CD4-positive, alpha-beta T cell treated with Interleukin-15 for 1 hour (primary cell): ENCODE data around the gene GABRQ.

ENCODE experiments used
- DNase-seq: peaks from one replicate; pipeline ENCODE4 v3.0.0-alpha.2; 2020

GABRQ gene

GRCh38 chrX:152637649-152638442 is at the start of gene GABRQ:
Gene GABRQ (plus strand): TSS chrX:152637895. CDS start chrX:152638203, 308 bp downstream.
- no peak for DNase-seq

GRCh38 chrX:152588206-152588605 is 49.5 kb upstream of the GABRQ start:
- DNase-seq: no peak

GRCh38 chrX:152600853-152601633 is 36.7 kb upstream of the GABRQ start:
- DNase-seq: no peak

GRCh38 chrX:152601848-152602616 is 35.7 kb upstream of the GABRQ start:
- no peak for DNase-seq

GRCh38 chrX:152614791-152615190 is 22.9 kb upstream of the GABRQ start:
- no peak for DNase-seq

- no peak for DNase-seq
Observed at GRCh38 chrX:152619897-152620296, 17.8 kb upstream of the GABRQ start.

- no peak for DNase-seq
Observed at GRCh38 chrX:152632445-152633097, 5.1 kb upstream of the GABRQ start.

- no peak for DNase-seq
Observed at GRCh38 chrX:152635941-152636340, 1.8 kb upstream of the GABRQ start.

GRCh38 chrX:152638443-152638904 is 779 bp downstream of the GABRQ start:
- no peak for DNase-seq

- DNase-seq: no peak
Observed at GRCh38 chrX:152639426-152639825, 1.7 kb downstream of the GABRQ start.

- no peak for DNase-seq
Observed at GRCh38 chrX:152640034-152640818, 2.5 kb downstream of the GABRQ start.

GRCh38 chrX:152641256-152641875 is 3.7 kb downstream of the GABRQ start:
- DNase-seq: no peak

- no peak for DNase-seq
Observed at GRCh38 chrX:152641996-152642395, 4.3 kb downstream of the GABRQ start.

- no peak for DNase-seq
Observed at GRCh38 chrX:152642931-152643564, 5.4 kb downstream of the GABRQ start.

- no peak for DNase-seq
Observed at GRCh38 chrX:152646961-152647360, 9.3 kb downstream of the GABRQ start.

- DNase-seq: no peak
Observed at GRCh38 chrX:152647978-152648377, 10.3 kb downstream of the GABRQ start.

GRCh38 chrX:152652060-152652459 is 14.4 kb downstream of the GABRQ start:
- no peak for DNase-seq

GRCh38 chrX:152652467-152652866 is 14.8 kb downstream of the GABRQ start:
- DNase-seq: no peak

GRCh38 chrX:152656087-152656486 is 18.4 kb downstream of the GABRQ start:
- no peak for DNase-seq

- no peak for DNase-seq
Observed at GRCh38 chrX:152656890-152657289, 19.2 kb downstream of the GABRQ start.

- no peak for DNase-seq
Observed at GRCh38 chrX:152658302-152658701, 20.6 kb downstream of the GABRQ start.
